LNCAP (cell line): ENCODE results near the gene BLOC1S4.

Experiments
- TF ChIP-seq, protein P1 (sequence below): fragments of 450-650 bp; IDR thresholded peaks from 2 replicates; pipeline ENCODE4 v1.5.1; 2017; ENCODE audit warnings: mild to moderate bottlenecking

The BLOC1S4 gene

DNA sequence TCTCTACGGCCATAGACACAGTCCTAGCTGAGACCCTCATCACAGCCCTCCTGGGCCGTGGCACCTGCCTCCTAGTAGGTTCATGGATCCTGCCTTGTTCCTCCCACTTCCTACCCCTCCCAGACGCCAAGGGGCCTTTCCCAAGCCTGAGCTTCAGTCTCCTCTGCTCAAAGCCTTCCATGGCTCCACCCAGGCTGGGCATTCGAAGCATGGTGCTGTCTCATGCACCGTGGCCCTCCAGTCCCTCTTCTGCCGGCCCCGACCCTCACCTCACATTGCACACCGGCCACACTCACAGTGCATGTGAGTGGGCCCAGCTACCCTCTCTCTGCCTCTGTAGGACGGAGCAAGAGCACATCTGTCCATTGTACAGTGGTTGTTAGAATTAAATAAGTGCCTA, 44.9 kb downstream of the BLOC1S4 start:
- TF ChIP-seq, protein P1, sequence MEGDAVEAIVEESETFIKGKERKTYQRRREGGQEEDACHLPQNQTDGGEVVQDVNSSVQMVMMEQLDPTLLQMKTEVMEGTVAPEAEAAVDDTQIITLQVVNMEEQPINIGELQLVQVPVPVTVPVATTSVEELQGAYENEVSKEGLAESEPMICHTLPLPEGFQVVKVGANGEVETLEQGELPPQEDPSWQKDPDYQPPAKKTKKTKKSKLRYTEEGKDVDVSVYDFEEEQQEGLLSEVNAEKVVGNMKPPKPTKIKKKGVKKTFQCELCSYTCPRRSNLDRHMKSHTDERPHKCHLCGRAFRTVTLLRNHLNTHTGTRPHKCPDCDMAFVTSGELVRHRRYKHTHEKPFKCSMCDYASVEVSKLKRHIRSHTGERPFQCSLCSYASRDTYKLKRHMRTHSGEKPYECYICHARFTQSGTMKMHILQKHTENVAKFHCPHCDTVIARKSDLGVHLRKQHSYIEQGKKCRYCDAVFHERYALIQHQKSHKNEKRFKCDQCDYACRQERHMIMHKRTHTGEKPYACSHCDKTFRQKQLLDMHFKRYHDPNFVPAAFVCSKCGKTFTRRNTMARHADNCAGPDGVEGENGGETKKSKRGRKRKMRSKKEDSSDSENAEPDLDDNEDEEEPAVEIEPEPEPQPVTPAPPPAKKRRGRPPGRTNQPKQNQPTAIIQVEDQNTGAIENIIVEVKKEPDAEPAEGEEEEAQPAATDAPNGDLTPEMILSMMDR = no peak

DNA sequence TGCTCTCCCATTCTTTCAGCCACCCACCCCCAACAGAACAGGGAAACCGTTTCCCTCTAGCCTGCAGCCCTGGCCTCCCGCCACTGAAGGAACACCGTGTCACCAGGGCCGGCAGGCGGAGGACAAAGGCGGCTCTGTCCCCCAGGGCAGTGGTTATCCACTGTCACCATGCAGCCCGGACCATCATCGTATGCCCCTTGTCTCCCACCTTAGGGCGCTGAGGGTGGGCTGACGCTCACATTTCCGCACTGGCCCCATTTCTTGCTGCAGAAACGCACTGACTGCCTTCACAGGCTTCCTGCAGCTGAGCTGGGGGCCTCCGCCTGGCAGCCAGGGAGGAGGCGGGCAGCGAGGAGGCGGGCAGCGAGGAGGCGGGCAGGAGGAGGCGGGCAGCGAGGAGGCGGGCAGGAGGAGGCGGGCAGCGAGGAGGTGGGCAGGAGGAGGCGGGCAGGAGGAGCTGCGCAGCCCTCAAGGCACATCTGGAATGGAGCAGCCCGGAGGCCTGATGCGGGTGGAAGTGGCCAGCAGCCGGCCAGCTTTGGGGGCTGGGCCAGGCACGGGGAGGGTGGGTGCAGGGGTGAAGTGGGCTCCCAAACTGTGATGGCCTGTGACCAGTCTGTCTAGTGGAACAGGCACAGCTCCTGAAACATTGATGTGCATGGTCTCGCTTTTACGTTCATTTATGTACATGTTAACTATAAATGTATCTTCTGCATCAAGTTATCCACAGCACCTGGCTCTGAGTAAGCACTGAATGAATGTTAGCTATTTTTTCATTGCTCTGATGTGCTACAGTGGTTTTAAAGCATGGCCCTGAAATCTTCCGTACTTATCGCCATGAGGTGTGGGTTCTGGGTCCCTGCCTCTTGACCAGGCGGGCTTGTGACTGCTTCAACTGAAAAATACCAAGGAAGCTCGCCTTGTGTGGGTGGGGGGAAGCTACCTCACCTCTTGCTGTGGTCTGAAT, 46.0 kb downstream of the BLOC1S4 start:
- TF ChIP-seq, protein P1 = no peak

DNA sequence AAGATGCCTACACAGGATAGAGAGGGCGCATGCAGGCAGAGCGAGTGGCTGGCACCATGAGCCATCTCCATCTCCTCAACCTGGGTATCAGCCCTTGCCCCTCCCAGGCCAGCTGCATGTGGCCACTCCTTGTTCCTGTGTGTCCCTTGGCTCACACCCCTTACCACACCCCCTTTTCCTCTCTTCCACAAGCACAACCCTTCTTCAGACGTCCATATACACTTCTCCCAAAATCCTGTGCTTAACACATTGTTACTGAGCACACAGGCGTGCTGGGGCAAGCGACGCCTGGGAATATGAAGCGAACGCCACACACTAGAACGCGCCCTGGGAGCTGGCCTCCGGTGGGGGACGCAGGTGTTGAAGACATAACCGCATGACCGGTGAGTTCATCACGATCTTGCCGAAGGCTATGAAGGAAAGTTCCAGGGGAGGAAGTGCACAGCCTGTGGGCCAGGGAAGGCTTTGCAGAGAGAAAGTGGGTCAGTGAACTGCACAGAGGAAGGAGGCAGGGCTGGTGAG, 47.4 kb downstream of the BLOC1S4 start:
- TF ChIP-seq, protein P1 = no peak

DNA sequence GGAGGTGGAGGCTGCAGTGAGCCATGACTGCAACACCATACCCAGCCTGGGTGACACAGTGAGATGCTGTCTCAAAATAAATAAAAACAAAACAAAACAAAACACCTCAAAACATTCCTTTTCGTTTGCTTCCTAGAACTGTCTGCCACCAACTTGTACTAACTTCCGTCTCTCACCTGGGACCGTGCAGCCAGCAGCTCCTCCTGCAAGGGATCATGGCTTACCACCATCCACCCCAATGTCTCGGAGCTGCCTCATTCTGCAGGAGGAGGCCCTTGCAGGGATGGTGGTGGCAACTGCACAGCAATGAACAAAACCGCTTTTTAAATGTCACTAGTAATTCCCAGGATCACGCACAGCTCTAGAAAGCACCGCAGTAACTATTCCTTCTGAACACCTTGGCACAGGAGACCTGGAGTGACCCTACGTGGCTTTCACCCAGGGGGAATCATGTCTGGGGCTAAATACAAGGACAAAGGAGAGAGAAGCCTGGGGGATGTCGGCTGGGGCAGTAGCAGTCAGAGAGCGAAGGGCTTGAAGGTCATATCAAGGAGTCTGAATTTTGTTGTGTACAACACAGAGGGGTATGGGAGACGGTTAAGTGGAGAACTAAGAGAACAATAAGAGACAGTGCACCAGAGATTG, 49.1 kb downstream of the BLOC1S4 start:
- TF ChIP-seq, protein P1 = no peak

DNA sequence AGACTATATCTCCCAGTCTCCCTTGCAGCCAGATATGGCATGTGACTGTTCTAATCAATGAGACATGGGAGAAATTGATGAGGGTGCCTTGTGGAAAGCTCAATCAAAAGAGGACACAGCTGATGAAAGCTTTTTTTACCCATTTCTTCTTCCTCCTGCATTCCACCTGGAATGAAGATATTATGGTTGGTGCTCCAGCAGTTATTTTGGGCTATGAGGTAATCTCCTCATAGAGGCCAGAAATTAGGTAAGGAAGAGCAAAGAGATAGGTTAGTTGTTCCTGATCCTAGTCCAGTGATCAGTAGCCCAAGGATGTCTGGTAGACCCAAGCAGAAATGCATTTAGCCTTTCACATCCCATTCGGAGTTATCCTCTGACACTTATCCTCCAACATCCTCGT, 49.7 kb downstream of the BLOC1S4 start:
- TF ChIP-seq, protein P1 = no peak
